ENCODE results near the gene RANBP17. TPM values are rescaled to one million over a fixed set of nuclear protein-coding genes. Genes with fewer than 3 reads are reported as not detected.
"Not testable (repeated sequence)": the region's sequence is repeated elsewhere in the genome, so short reads cannot be mapped to it uniquely, and the experiment has no call there.

The RANBP17 gene
- total RNA-seq, 1 donor from 2014 or later, result 11.4 TPM

DNA sequence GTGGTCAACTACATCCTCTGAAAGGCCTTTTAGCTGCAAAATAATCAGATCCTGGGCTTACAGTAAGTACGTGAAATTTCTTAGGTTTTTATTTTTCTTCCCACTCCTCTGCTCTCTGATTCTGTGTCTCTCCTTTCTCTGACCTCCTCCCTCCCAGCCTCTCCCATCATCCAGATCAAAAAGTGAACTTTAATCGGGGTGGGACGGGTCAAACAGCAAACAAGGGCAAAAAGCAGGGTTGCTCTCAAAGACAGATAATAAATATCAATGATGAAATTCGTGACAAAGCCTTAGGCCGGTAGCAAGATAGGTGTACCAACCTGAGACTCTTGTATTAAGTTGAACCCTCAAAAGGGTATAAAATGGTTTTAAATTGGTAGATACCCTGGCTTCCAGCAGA, 76.1 kb downstream of the RANBP17 start:
- DNase-seq (ENCODE audit: extremely low read depth, low read depth, low spot score), result no peak

DNA sequence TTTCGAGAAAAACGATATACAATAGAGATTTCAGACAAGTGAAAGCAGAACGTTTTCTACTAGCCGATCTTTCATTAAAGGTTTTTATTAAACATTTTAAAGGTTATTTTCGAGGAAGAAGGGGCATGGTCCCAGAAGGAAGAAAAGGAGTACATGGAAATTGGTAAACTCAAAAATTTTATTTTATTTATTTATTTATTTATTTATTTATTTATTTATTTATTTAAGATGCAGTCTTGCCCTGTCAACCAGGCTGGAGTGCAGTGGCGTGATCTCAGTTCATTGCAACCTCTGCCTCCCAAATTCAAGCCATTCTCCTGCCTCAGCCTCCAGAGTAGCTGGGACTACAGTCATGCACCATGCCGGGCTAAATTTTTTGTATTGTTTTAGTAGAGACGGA, 77.4 kb downstream of the RANBP17 start:
- DNase-seq (ENCODE audit: extremely low read depth, low read depth, low spot score), result no peak

DNA sequence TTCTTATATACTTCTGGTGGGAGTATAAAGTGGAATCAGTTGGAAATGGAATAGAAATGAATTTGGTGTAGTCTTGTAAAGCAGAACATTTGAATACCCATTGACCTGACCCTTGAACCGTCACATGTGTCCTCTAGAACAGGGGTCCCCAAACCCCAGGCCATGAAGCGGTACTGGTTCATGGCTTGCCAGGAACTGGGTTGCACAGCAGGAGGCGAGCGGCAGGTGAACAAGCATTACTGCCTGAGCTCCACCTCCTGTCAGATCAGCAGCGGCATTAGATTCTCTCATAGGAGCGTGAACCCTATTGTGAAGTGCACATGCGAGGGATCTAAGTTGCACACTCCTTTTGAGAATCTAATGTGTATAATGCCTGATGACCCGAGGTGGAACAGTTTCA, 80.0 kb downstream of the RANBP17 start:
- DNase-seq (ENCODE audit: extremely low read depth, low read depth, low spot score), result no peak

DNA sequence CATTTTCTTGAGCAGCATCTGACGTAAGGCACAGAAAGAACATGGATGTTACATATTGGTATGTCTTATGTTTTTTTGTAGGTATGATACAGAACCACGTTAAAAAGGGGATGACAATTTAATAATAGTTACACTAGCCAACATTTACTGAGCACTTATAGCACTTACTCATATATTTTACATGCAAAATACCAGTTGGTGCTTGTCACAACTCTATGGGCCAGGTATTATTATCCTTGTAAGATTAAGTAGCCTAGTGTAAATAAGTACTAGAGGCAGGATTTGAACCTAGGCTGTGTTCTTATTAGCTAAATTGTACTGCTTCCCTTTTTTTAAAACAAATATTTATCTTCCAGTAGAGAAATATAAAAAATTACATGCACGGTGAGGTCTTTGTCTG, 83.5 kb downstream of the RANBP17 start:
- DNase-seq (ENCODE audit: extremely low read depth, low read depth, low spot score), result no peak

DNA sequence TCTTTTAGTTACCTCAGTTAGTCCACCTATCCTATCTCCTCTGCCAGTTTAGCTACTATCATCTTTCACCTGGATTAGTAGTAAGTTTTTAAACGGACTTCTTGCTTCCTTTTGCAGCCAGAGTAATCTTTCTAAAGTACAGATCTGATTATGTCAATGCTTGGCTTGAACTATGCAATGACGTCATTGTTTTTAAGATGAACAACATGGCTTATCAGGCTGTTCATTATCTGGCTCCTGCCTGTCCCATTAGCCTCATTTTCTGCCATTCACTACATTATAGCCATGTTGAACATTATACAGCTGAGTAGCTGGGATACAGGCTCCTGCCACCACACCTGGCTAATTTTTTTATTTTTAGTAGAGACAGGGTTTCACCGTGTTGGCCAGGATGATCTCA, 98.7 kb downstream of the RANBP17 start:
- no peak for DNase-seq (ENCODE audit: extremely low read depth, low read depth, low spot score)

DNA sequence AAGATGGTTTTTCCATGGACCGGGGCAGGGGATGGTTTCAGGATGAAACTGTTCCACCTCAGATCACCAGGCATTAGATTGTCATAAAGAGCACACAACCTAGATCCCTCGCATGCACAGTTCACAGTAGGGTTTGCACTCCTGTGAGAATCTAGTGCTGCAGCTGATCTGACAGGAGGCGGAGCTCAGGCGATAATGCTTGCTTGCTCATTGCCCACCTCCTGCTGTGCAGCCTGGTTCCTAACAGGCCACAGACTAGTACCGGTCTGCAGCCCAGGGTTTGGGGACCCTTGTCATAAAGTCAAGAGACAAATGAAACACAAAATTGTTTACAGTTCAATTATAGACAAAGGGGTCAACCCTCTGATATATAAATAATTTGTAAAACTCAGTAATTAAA, 101.7 kb downstream of the RANBP17 start:
- DNase-seq (ENCODE audit: extremely low read depth, low read depth, low spot score), result no peak

DNA sequence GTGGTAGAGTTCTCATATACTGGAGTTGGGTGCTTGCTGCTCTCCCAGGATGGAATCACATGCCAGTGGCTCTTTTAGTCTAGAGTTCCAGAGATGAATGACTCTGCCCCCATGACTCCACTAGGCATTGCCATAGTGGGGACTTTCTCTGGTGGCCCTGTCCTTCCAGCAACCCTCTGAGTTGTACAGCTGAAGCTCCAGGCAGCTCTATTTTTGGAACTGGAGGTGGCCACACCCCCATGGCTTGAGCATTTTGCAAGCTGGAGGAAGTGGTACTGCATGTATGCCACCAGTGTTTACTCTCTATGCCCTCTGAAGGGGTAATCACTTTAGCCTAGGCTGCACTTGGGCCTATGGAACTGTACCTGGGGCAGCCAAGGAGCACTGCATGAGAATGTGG, 112.6 kb downstream of the RANBP17 start:
- no peak for DNase-seq (ENCODE audit: extremely low read depth, low read depth, low spot score)

DNA sequence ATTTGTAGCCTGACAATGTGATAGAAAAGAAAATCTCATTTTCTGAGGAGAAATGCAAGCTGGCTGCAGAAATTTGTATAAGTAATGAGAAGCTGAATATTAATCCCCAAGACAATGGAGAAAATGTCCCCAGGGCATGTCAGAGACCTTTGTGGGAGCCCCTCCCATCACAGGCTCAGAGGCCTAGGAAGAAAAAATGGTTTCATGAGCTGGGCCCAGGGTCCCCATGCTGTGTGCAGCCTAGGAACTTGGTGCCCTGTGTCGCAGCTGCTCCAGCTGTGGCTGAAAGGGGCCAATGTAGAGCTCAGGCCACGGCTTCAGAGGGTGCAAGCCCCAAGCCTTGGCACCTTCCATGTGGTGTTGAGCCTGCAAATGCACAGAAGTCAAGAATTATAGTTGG, 118.4 kb downstream of the RANBP17 start:
- not testable (repeated sequence) for DNase-seq (ENCODE audit: extremely low read depth, low read depth, low spot score)

DNA sequence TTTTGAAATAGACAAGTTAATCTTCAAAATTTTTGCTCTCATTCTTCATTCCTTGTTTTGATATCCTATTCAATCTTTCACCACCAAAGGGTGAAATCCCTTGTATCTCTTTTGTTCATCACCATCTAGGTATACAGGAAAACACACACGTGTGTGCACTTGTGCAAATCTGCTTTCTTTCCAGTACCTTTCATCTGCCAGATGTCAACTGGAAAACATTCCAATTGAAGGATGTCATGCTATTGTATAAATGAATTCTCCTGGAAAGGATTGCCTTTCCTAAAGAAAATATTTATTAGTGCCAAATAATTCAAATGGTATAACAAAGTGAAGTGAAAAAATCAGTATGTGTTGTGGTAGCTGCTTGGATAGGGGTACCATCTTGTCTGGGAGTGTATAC, 123.7 kb downstream of the RANBP17 start:
- DNase-seq (ENCODE audit: extremely low read depth, low read depth, low spot score), result no peak

DNA sequence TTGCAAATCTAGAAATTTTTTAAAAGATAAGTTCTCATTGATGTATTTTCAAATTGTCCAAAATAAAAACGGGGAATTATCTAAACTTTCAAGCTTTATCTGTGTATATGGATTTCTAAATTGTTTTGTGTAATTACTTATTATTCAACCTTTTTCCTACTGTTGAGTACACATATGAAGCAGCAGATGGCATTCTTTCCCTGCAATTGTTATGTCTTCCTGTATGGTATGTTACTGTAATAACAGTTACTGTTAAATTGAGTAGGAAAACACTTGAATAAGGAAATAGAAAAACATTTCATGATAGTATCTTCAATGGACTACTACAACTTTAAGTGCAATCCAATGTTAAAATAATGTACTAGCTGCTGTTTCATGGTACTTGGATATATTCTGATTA, 124.8 kb downstream of the RANBP17 start:
- DNase-seq (ENCODE audit: extremely low read depth, low read depth, low spot score), result peak; percentile 37

DNA sequence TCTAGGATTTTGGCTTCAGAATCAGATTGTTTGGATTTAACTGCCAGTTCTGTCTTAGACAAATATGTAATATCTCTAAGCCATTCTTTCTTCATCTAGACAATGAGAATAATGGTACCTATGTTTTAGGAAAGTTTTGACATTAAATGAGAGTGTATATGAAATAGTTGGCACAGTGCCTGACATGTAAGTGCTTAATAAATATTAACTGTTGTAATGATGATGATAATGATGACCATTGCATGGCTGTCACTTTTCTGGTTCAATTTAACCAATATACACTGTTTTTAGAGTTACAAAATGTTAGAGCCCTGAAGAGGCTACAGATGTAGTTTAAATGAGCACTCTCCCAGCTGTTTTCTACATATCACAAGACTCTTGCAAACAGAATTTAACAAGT, 131.7 kb downstream of the RANBP17 start:
- DNase-seq (ENCODE audit: extremely low read depth, low read depth, low spot score), result no peak

DNA sequence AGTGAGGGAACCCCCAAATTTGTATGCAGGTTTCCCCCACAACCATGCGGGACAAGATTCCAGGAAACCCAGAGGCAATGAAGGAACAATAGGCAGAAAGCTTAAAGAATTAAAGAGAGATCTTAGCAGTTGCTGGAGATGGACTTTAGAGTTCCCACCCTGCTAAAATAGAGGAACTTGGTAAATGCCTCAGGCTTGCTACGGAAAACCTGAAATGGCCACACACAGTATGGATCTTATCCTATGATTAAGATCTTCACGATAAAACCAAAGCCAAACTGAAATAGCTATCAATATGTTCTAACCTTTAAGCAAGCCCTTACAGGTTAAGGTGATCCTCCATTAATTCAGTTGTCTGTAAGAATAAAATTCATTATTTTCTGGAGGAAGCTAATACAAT, 148.3 kb downstream of the RANBP17 start:
- no peak for DNase-seq (ENCODE audit: extremely low read depth, low read depth, low spot score)

DNA sequence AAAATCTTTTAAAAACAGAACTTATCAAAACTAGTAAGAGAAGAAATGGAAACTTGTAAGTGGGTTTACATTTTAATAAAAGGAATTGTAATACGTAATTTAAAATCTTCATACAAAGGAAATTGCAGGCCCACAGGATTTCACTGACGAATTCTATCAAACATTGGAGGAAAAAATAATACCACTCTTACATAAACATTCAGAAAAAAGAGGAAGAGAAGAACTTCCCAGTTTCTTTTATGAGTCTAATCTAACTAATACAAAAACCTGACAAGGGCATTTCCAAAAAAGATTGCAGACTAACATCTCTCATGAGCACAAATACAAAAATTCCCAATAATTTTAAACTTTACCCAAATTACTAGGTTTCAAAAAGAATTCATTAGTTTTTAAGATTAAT, 149.0 kb downstream of the RANBP17 start:
- no peak for DNase-seq (ENCODE audit: extremely low read depth, low read depth, low spot score)

DNA sequence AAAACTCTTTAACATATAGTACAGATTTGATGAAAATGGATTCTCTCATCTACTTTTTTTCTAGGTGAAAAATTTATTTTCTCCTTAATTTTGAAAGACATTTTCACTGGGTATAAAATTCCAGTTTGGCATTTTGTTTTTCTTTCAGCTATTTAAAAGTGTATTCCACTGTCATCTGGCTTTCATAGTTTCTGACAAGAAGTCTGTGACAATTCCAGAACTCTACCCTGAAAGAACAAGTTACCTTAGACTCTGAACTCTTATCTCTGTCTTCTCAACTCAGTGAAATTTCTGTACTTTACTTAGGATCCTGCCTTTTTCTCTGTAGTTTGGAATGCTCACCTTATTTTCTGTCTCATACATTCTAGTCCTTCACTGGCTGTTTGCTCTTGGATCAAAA, 161.7 kb downstream of the RANBP17 start:
- DNase-seq (ENCODE audit: extremely low read depth, low read depth, low spot score), result no peak

DNA sequence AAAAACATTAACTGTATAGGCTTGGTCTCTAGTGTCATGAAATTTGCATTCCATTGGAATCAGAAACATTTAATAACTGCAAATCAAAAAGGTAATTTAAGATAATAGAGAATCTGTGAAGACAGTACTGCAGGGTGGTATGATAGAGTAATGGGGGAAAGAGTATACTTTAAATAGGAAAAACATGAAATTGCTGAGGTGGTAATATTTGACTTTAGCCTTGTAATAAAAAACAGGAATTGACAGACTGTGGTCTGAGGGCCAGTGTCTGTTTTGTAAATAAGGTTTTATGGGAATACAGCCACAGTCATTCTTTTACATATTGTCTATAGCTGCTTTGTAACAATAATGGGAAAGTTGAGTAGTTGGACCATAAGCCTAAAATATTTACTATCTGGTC, 162.3 kb downstream of the RANBP17 start:
- DNase-seq (ENCODE audit: extremely low read depth, low read depth, low spot score), result no peak

DNA sequence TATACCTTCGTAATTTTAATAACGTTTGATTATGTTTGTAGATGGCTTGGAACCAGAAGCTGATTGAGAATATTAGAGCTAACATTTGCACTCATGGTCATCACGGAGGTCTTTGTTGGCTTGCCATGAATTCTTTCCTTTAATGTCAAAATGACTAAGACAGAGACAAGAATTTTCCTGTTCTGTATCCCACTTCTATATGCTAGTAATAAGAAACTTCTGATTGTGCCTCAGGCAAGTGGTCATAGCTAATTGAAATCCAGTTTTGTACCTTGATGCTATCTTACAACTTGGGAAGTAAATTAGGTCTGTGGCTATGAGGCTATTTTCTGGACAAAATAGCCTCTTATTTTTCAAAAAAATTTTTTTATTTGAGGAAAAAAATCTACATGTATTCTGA, 167.6 kb downstream of the RANBP17 start:
- no peak for DNase-seq (ENCODE audit: extremely low read depth, low read depth, low spot score)

DNA sequence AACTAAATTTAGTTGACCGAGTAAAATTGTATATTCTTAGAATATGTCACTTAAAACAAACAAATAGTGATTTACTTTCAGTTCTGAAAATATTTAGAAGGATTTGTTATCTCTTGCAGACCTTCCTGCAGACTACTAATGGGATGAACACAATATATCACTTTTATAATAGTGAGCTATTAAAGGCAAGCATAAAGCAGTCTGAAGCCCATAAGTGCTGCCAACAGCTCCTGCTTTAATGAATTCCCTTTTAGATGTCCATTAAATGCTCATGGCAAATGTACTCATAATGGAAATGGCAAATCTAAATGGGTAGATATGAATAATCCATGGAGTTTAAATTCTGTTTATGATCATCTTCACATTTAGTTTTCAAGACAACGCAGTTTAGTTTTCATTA, 170.2 kb downstream of the RANBP17 start:
- DNase-seq (ENCODE audit: extremely low read depth, low read depth, low spot score), result no peak

DNA sequence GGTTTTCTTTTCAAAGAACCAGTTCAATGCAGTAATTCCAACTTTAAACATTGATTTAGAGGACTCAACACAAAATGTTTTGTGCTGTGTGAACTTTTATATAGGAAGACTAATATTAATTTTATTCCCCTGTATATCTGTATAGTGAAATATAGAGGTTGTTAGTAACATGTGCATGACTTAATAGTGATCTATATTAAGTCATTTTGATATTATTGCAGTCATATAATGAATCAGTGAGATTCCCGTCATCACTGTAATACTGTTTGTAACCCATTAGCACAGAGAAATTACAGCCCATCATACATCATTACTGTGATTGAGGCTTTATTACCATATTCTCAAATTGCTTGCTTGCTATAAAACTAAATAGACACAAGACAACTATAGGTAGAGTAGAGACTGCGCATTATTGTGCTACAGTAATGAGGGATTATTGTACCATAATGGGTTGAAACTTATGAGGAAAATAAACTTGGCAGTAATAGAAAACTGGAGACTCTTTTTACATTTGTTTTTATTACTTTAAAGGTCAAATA, 170.7 kb downstream of the RANBP17 start:
- DNase-seq (ENCODE audit: extremely low read depth, low read depth, low spot score), result no peak

DNA sequence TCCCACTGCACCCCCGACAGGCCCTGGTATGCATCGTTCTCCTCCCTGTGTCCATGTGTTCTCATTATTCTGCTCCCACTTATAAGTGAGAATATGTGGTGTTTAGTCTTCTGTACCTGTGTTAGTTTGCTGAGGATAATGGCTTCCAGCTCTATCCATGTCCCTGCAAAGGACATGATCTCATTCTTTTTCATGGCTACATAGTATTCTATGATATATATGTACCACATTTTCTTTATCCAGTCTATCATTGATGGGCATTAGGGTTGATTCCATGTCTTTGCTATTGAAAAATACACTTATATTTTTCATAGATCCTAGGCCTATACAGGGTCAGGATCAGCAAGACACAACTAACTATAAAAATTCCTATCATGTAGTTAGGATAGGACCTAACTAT, 180.1 kb downstream of the RANBP17 start:
- not testable (repeated sequence) for DNase-seq (ENCODE audit: extremely low read depth, low read depth, low spot score)

DNA sequence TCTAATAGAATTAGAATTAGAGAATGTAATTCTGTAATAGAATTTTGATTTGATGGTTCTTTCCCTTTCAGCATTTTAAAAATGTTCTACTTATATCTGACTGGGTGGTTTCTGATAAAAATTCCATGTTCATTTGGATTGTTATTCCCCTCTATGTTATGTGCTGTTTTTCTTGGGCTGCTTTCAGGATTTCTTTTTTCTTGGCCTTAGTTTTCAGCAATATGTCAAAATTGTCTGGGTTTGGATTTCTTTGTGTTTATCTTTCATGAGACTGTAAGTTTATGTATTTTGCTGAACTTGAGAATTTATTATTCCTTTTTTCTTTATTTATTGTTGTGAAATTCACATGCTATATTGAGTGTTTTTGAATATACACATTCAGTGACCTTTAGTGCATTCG, 189.1 kb downstream of the RANBP17 start:
- no peak for DNase-seq (ENCODE audit: extremely low read depth, low read depth, low spot score)

DNA sequence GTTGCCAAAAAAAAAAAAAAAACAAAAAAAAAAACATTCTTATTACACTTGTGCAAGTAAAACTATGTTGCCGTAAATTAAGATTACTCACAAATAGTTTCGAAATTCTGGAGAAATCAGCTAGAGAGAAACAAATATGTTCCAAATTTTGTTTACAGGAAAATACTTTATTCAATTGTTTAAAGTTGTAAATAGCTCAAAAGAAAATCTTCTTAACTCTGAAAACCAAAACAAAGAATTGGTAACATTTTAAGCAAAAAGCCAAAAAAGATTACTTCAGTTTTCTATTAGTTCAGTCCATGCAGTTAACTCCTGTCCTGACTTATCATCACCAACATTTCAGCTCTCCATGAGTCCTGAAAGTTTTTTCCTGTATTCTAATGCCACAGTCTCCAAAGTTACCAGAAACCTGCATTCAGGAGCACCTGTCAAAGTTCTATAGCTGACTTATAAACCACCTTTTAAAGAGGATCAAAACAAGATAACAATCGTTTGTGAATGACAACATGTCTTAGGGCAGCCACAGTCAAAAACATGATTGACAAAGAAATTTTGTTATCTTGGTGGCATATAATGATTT, 194.1 kb downstream of the RANBP17 start:
- DNase-seq (ENCODE audit: extremely low read depth, low read depth, low spot score), result no peak

DNA sequence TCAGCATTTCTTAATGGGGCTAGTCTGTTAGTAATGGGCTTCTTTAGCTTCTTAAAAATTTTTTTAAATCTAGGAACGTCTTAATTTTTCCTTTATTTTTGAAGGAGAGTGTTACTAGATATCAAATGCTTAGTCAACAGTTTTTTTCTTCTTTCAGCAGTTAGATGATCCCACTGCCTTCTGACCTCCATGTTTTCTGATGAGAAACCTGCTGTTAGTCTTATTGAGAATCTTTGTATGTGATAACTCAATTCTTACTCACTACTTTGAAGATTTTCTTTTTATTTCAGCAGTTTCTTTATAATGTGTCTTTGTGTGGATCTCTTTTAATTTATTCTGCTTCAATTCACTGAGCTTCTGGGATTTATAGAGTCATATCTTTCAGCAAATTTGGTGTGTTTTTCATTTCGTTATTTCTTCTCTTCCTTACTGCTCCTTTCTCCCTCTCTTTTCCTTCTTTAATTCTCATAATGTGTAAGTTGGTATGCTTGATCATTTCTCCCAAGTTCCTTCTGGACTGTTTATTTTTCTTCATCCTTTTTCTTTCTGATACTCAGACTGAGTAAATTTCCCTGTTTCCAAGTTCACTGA, 205.8 kb downstream of the RANBP17 start:
- DNase-seq (ENCODE audit: extremely low read depth, low read depth, low spot score), result no peak

DNA sequence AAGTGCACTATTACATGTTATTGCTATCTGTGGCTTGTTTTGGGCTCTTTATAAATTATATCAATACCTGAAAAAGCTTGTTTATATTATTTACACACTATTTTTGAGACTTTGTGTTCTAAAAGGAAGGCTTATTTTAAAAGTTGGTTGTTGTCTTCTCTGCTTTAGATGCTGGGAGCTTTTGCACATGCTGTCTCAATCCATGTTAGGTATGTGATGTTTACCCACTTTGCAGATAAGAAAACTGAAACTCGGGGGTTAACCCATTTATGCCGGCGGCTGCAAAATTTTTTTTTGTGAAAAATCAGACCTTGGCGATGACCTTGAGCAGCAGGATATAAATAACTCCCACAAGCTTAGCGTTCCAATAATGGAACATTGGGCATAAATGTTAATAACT, 212.9 kb downstream of the RANBP17 start:
- no peak for DNase-seq (ENCODE audit: extremely low read depth, low read depth, low spot score)
